Activated CD4-positive, alpha-beta T cell treated with anti-CD3 and anti-CD28 coated beads, Interleukin-10, Interleukin-2, amounts not matched to agents 100 ng/mL and 50 ng/mL, durations not matched to agents 16 hours and 8 hours (primary cell): ENCODE results near the gene PDAP1.
A peak's percentile ranks its signal among the peaks of the same experiment; 100 is the strongest.
"Not testable (repeated sequence)": the region's sequence is repeated elsewhere in the genome, so short reads cannot be mapped to it uniquely, and the experiment has no call there.

ENCODE experiments used
- DNase-seq: peaks from one replicate; pipeline ENCODE4 v3.0.0-alpha.2; 2020

PDAP1 gene

GRCh38 chr7:99374111-99375064 is 34.0 kb downstream of the PDAP1 start, which contains the start of gene ARPC1B:
TSS of gene ARPC1B (plus strand) at chr7:99374730. CDS start at chr7:99385715, 10,985 bp downstream.
- peak; percentile 89 for DNase-seq

GRCh38 chr7:99373091-99374066 is 35.0 kb downstream of the PDAP1 start:
- no peak for DNase-seq

- no peak for DNase-seq
Measured at GRCh38 chr7:99372275-99373090, 35.9 kb downstream of the PDAP1 start.

- no peak for DNase-seq
Measured at GRCh38 chr7:99371376-99371920, 36.9 kb downstream of the PDAP1 start.

- no peak for DNase-seq
Measured at GRCh38 chr7:99369767-99370391, 38.5 kb downstream of the PDAP1 start.

- no peak for DNase-seq
Measured at GRCh38 chr7:99368750-99369389, 39.5 kb downstream of the PDAP1 start.

GRCh38 chr7:99366646-99367045 is 41.8 kb downstream of the PDAP1 start:
- DNase-seq, result no peak

- peak; percentile 51 for DNase-seq
Measured at GRCh38 chr7:99365318-99366141, 42.9 kb downstream of the PDAP1 start.

- DNase-seq, result no peak
Measured at GRCh38 chr7:99363286-99363685, 45.1 kb downstream of the PDAP1 start.

GRCh38 chr7:99362801-99363200 is 45.6 kb downstream of the PDAP1 start:
- no peak for DNase-seq

- DNase-seq, result no peak
Measured at GRCh38 chr7:99359465-99360154, 48.8 kb downstream of the PDAP1 start.

GRCh38 chr7:99358521-99358920 is 49.9 kb downstream of the PDAP1 start:
- DNase-seq, result not testable (repeated sequence)

GRCh38 chr7:99357701-99358490 is 50.5 kb downstream of the PDAP1 start:
- DNase-seq, result no peak

GRCh38 chr7:99355098-99355497 is 53.3 kb downstream of the PDAP1 start:
- no peak for DNase-seq

GRCh38 chr7:99352247-99352646 is 56.1 kb downstream of the PDAP1 start:
- DNase-seq, result no peak

- not testable (repeated sequence) for DNase-seq
Measured at GRCh38 chr7:99350641-99351040, 57.8 kb downstream of the PDAP1 start.
